SK-N-MC (cell line): ENCODE data around the gene NOS2.

ENCODE experiments used
- EZH2 ChIP-seq: fragments of 200-600 bp; sonication (generic); IDR thresholded peaks from one replicate; pipeline ENCODE4 v1.6.1; 2017; ENCODE audit warnings: antibody characterized with exemption
- POLR2AphosphoS5 ChIP-seq: IDR thresholded peaks from 2 replicates; pipeline ENCODE4 v1.6.1; 2012; ENCODE audit warnings: mild to moderate bottlenecking, low read depth, low read length, borderline replicate concordance

- no peak for TF ChIP-seq POLR2AphosphoS5
- no peak for TF ChIP-seq EZH2
Observed at GRCh38 chr17:27765353-27765752, 35.0 kb downstream of the NOS2 start.
